ENCODE measurements around the gene DPP10. TPM values are rescaled to one million over a fixed set of nuclear protein-coding genes. Genes with fewer than 3 reads are reported as not detected.

The DPP10 gene
- total RNA-seq, 2 experiments from 2014 or later = not detected

- ChIA-PET CTCF (no interaction called here), POLR2A (no interaction called here)
- Mint-ChIP-seq H3K27ac (peak overlapping the region; percentile 70), H3K4me3 (peak overlapping the region; percentile 65), H3K9me3 (peaks cover 2% of the 10 kb centered on the region), H3K4me1 (ENCODE audit: low read depth) (peaks cover 12% of the 10 kb centered on the region), H3K27me3 (peaks cover 10% of the 10 kb centered on the region), H3K36me3 (ENCODE audit: low read depth) (no peaks in the 10 kb centered on the region)
- intact Hi-C loops (cut with micrococcal nuclease) = no loop called here
- DNase-seq (peak; percentile 3), ATAC-seq (peak; percentile 30)
- no peak for TF ChIP-seq CTCF (IDR thresholded peaks at IDR 0.05)
Measured at GRCh38 chr2:114661971-114662939, 219.8 kb downstream of the DPP10 start.

- ChIA-PET POLR2A (no interaction called here), CTCF (no interaction called here)
- intact Hi-C loops (cut with micrococcal nuclease) = no loop called here
- Mint-ChIP-seq H3K27ac (no peak overlapping the region), H3K4me3 (no peak overlapping the region), H3K4me1 (ENCODE audit: low read depth) (no peaks in the 10 kb centered on the region), H3K9me3 (no peaks in the 10 kb centered on the region), H3K27me3 (no peaks in the 10 kb centered on the region), H3K36me3 (ENCODE audit: low read depth) (no peaks in the 10 kb centered on the region)
- no peak for ATAC-seq
- no peak for TF ChIP-seq CTCF (IDR thresholded peaks at IDR 0.05)
- DNase-seq = no peak
Measured at GRCh38 chr2:114668415-114668814, 226.0 kb downstream of the DPP10 start.

GRCh38 chr2:114683251-114683650, 240.8 kb downstream of the DPP10 start:
- CTCF ChIA-PET = no interaction called here
- H3K27me3 Mint-ChIP-seq = peaks cover 2% of the 10 kb centered on the region
- H3K4me1 Mint-ChIP-seq (ENCODE audit: low read depth) = peaks cover 6% of the 10 kb centered on the region
- TF ChIP-seq CTCF (IDR thresholded peaks at IDR 0.05) = no peak
- no peaks in the 10 kb centered on the region for H3K9me3 Mint-ChIP-seq
- intact Hi-C loops (cut with micrococcal nuclease) = no loop called here
- H3K36me3 Mint-ChIP-seq (ENCODE audit: low read depth) = no peaks in the 10 kb centered on the region
- no peak overlapping the region for H3K4me3 Mint-ChIP-seq
- ATAC-seq (no peak), DNase-seq (no peak)
- POLR2A ChIA-PET = no interaction called here
- H3K27ac Mint-ChIP-seq = no peak overlapping the region

GRCh38 chr2:114684403-114684802, 242.0 kb downstream of the DPP10 start:
- H3K4me3 Mint-ChIP-seq = no peak overlapping the region
- POLR2A ChIA-PET = no interaction called here
- H3K27me3 Mint-ChIP-seq = peaks cover 2% of the 10 kb centered on the region
- no peak for TF ChIP-seq CTCF (IDR thresholded peaks at IDR 0.05)
- no peaks in the 10 kb centered on the region for H3K36me3 Mint-ChIP-seq (ENCODE audit: low read depth)
- DNase-seq = peak; percentile 16
- ATAC-seq = peak; percentile 67
- H3K4me1 Mint-ChIP-seq (ENCODE audit: low read depth) = peaks cover 6% of the 10 kb centered on the region
- CTCF ChIA-PET = no interaction called here
- peak overlapping the region; percentile 62 for H3K27ac Mint-ChIP-seq
- intact Hi-C loops (cut with micrococcal nuclease) = no loop called here
- H3K9me3 Mint-ChIP-seq = no peaks in the 10 kb centered on the region

GRCh38 chr2:114685102-114685501, 242.7 kb downstream of the DPP10 start:
- H3K9me3 Mint-ChIP-seq = no peaks in the 10 kb centered on the region
- DNase-seq (no peak), ATAC-seq (no peak)
- no peak for TF ChIP-seq CTCF (IDR thresholded peaks at IDR 0.05)
- ChIA-PET CTCF (no interaction called here), POLR2A (no interaction called here)
- H3K36me3 Mint-ChIP-seq (ENCODE audit: low read depth) = no peaks in the 10 kb centered on the region
- H3K4me1 Mint-ChIP-seq (ENCODE audit: low read depth) = peaks cover 6% of the 10 kb centered on the region
- no peak overlapping the region for H3K27ac Mint-ChIP-seq
- H3K27me3 Mint-ChIP-seq = peaks cover 2% of the 10 kb centered on the region
- H3K4me3 Mint-ChIP-seq = no peak overlapping the region
- intact Hi-C loops (cut with micrococcal nuclease) = no loop called here

Measured in activated CD8-positive, alpha-beta T cell treated with anti-CD3 and anti-CD28 coated beads for 36 hours (primary cell).